Right atrium auricular region (tissue), 2 donors: ENCODE results near the gene CACHD1. TPM values are rescaled to one million over a fixed set of nuclear protein-coding genes. Genes with fewer than 3 reads are reported as not detected.

Experiments used
- DNase-seq: peaks from one replicate; pipeline ENCODE4 v3.0.0-alpha.2; 2019; ENCODE audit warnings: low spot score
- H3K27ac ChIP-seq, 2 donors: fragments of 200-600 bp; sonication (generic); 1 replicate in 1 of 2; 2 replicates in 1 of 2; pipeline ENCODE4 v1.5.1; 2016 to 2019
- H3K27me3 ChIP-seq, 2 donors: fragments of 200-600 bp; sonication (generic); one replicate each; pipeline versions ENCODE4 v1.5.1 to v1.6.0; 2017 to 2019
- H3K36me3 ChIP-seq: fragments of 200-600 bp; sonication (generic); one replicate; pipeline ENCODE4 v1.5.1; 2016
- H3K4me1 ChIP-seq, 2 donors: fragments of 200-600 bp; sonication (generic); one replicate each; pipeline versions ENCODE4 v1.5.1 to v1.6.0; 2017 to 2019
- H3K4me3 ChIP-seq, 2 donors: fragments of 200-600 bp; sonication (generic); 1 replicate in 1 of 2; 2 replicates in 1 of 2; pipeline ENCODE4 v1.5.1; 2017 to 2019; ENCODE audit warnings: mild to moderate bottlenecking in 1 of 2, moderate library complexity in 1 of 2
- H3K9me3 ChIP-seq, 2 donors: fragments of 200-600 bp; sonication (generic); one replicate each; pipeline ENCODE4 v1.5.1; 2019
- CTCF ChIP-seq, 2 donors: fragments of 200-600 bp; sonication (generic); IDR thresholded peaks; one replicate each; pipeline ENCODE4 v1.5.1; 2019; ENCODE audit warnings: antibody characterized with exemption in 2 of 2
- total RNA-seq, 2 donors: library from RNA; depleted of rRNA; stranded (reverse); fragments of >200 nt; gene quantifications; one replicate each; pipeline ENCODE4 v1.1.0, GENCODE V29; 2016

The CACHD1 gene
- total RNA-seq, 2 donors from 2014 or later = 3.1 to 8.5 TPM

DNA sequence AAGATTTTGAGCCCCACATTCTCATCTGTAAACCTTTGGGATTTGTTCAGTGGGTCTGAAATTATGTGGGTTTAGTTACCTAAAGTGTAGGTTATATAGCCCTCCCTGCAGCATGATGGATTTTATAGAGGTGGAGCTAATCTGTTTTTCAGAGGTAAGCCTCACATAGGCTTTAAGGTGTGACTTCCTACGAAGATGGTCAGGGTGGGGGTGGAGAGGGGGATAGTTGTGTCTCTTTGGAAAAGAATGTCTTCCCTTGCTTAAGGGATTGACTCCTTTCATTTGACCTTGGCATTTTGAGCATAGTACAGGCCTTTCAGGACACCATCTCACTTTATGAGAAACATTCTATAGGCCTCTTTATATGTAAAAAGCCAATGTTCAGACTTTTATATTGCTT lies 3.4 kb downstream of the CACHD1 start:
- H3K4me1 ChIP-seq = peaks cover 0 to 58% of the 10 kb centered on the region in 2 donors
- no peaks in the 10 kb centered on the region for H3K36me3 ChIP-seq
- H3K4me3 ChIP-seq = no peak overlapping the region
- H3K27ac ChIP-seq = no peak overlapping the region
- no peak for DNase-seq
- TF ChIP-seq CTCF (IDR thresholded peaks at IDR 0.05) = no peak
- no peaks in the 10 kb centered on the region for H3K27me3 ChIP-seq
- H3K9me3 ChIP-seq = no peaks in the 10 kb centered on the region

DNA sequence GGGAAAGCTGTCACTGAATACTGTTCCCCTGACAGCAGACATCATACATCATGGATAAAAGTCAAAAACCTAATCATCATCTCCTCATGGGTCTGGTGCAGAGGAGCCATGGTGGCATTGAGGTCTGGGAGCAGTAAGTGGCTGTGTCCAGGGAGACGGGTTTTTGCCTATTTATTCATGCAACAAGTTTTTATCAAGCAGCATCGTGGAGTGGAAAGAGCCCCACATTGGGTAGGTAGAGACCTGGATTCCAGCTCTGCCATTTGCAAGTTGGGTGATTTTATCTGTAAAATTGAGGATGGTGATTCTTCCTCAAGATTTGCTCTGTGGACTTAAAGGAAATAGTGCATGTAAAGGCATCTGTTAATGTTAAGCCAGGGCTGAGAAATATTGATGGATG lies 4.2 kb downstream of the CACHD1 start:
- no peak for DNase-seq
- Histone ChIP-seq H3K27ac (no peak overlapping the region), H3K4me1 (peaks cover 0 to 61% of the 10 kb centered on the region in 2 donors), H3K4me3 (no peak overlapping the region), H3K36me3 (no peaks in the 10 kb centered on the region), H3K27me3 (no peaks in the 10 kb centered on the region), H3K9me3 (no peaks in the 10 kb centered on the region)
- TF ChIP-seq CTCF (IDR thresholded peaks at IDR 0.05) = no peak

DNA sequence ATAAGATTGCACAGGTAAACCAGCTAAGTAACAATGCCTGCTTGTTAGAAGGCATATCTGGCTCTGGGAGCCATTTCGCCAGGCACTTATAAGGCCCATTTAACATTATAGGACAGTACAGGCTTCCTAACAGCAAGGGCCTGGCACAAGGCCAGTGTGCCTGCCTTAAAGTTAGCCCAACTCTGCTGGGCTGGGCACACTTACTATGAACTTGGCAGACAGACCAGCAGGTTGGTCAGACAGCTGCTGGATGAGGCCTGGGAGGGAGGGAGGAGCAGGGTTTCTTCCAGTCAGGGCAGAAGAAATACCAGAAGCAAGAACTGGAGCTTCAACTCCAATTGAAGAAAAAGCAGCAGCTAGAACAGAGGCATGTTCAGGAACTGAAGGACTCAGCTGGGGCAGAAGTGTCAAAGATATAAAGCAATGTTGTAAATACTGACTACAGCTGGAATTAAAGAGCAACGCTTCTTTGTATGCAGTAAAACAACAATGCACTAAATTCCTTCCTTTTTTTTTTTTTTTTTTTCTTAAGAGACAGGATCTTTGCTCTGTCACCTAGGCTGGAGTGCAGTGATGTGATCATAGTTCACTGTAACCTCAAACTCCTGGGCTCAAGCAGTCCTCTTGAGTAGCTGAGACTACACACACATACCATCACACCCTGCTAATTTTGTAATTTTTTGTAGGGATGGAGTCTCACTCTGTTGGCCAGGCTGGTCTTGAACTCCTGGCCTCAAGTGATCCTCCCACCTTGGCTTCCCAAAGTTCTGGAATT lies 4.9 kb downstream of the CACHD1 start:
- H3K27ac ChIP-seq = no peak overlapping the region
- H3K4me1 ChIP-seq = peaks cover 0 to 53% of the 10 kb centered on the region in 2 donors
- TF ChIP-seq CTCF (IDR thresholded peaks at IDR 0.05) = no peak
- H3K27me3 ChIP-seq = no peaks in the 10 kb centered on the region
- H3K4me3 ChIP-seq = no peak overlapping the region
- H3K36me3 ChIP-seq = no peaks in the 10 kb centered on the region
- no peak for DNase-seq
- H3K9me3 ChIP-seq = no peaks in the 10 kb centered on the region

DNA sequence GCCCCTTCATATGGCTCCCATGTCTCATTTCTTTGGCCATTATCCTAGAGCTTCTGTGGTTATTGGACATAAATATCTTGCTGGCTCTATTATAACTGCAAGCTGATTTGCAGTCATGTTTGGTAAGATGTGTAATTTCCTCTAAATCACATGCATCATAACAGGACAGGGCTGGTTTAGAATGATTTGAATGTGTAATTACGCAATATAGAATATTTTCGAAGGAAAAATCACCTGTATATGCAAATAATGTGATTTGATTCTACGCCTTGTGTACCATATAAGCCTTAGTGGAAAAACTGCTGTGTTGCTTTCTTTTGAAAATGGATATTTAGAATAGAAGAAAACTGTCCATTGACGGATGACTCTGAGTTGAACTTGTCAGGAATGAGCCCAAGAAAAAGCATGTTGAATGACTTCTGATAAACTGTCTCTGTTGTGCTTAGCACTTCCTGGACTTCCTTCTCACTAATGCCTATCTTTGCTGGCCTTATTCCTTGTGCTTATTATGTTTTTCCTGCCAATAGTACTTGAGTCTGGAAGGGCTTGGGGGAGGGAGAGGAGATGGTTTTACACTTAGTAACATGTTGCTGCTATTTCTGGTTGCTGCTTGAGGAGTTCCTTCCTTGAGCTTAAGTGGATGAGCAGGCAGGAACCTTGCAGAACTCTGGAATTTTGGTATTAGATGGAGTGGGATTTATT lies 6.5 kb downstream of the CACHD1 start:
- no peak overlapping the region for H3K4me3 ChIP-seq
- no peaks in the 10 kb centered on the region for H3K9me3 ChIP-seq
- DNase-seq = no peak
- TF ChIP-seq CTCF (IDR thresholded peaks at IDR 0.05) = no peak
- peak overlapping the region in 1 of 2 donors; percentile 45 for H3K27ac ChIP-seq
- no peaks in the 10 kb centered on the region for H3K36me3 ChIP-seq
- no peaks in the 10 kb centered on the region for H3K27me3 ChIP-seq
- peaks cover 0 to 55% of the 10 kb centered on the region in 2 donors for H3K4me1 ChIP-seq

GRCh38 chr1:64478594-64479470 lies 8.9 kb downstream of the CACHD1 start:
- H3K27me3 ChIP-seq = no peaks in the 10 kb centered on the region
- no peaks in the 10 kb centered on the region for H3K9me3 ChIP-seq
- no peak for DNase-seq
- peaks cover 0 to 47% of the 10 kb centered on the region in 2 donors for H3K4me1 ChIP-seq
- no peak overlapping the region for H3K27ac ChIP-seq
- TF ChIP-seq CTCF (IDR thresholded peaks at IDR 0.05) = no peak
- no peak overlapping the region for H3K4me3 ChIP-seq
- no peaks in the 10 kb centered on the region for H3K36me3 ChIP-seq
